Measurements from ENCODE around the gene IFNA10.
"Not testable (repeated sequence)": the region's sequence is repeated elsewhere in the genome, so short reads cannot be mapped to it uniquely, and the experiment has no call there.

IFNA10 gene

GRCh38 chr9:21207043-21207442 is at the start of gene IFNA10:
IFNA10 (minus strand) TSS chr9:21207143; CDS start chr9:21207097, 46 bp downstream.
- DNase-seq = not testable (repeated sequence)

GRCh38 chr9:21255538-21256212 is 48.7 kb upstream of the IFNA10 start:
- DNase-seq = no peak

- DNase-seq = peak; percentile 19
These were observed 46.0 kb upstream of the IFNA10 start for GRCh38 chr9:21252721-21253547.

- DNase-seq = no peak
These were observed 44.7 kb upstream of the IFNA10 start for GRCh38 chr9:21251638-21252037.

- no peak for DNase-seq
These were observed 44.2 kb upstream of the IFNA10 start for GRCh38 chr9:21251190-21251589.

- no peak for DNase-seq
These were observed 37.9 kb upstream of the IFNA10 start for GRCh38 chr9:21244836-21245235.

GRCh38 chr9:21239911-21240310 is 33.0 kb upstream of the IFNA10 start, which contains the start of gene IFNA14:
IFNA14 (minus strand) TSS chr9:21240005; CDS start chr9:21239935, 70 bp downstream.
- no peak for DNase-seq

- DNase-seq = not testable (repeated sequence)
These were observed 29.4 kb upstream of the IFNA10 start for GRCh38 chr9:21236360-21236714.

- peak; percentile 3 for DNase-seq
These were observed 28.8 kb upstream of the IFNA10 start for GRCh38 chr9:21235468-21236359.

- no peak for DNase-seq
These were observed 27.3 kb upstream of the IFNA10 start for GRCh38 chr9:21234153-21234687.

GRCh38 chr9:21233258-21233657 is 26.3 kb upstream of the IFNA10 start:
- DNase-seq = no peak

GRCh38 chr9:21228122-21228521 is 21.2 kb upstream of the IFNA10 start, which contains the start of gene IFNA17:
IFNA17 (minus strand) TSS chr9:21228222; CDS start chr9:21228173, 49 bp downstream.
- DNase-seq = no peak

GRCh38 chr9:21217211-21217610 is 10.3 kb upstream of the IFNA10 start, which contains the start of gene IFNA16:
IFNA16 (minus strand) TSS chr9:21217311; CDS start chr9:21217305, 6 bp downstream.
- not testable (repeated sequence) for DNase-seq

- not testable (repeated sequence) for DNase-seq
These were observed 6.7 kb upstream of the IFNA10 start for GRCh38 chr9:21213411-21214326.

GRCh38 chr9:21212160-21212559 is 5.2 kb upstream of the IFNA10 start:
- DNase-seq = not testable (repeated sequence)

GRCh38 chr9:21210782-21211181 is 3.8 kb upstream of the IFNA10 start:
- DNase-seq = not testable (repeated sequence)

- DNase-seq = no peak
These were observed 3.4 kb upstream of the IFNA10 start for GRCh38 chr9:21210311-21210710.

GRCh38 chr9:21205204-21205603 is 1.7 kb downstream of the IFNA10 start:
- no peak for DNase-seq

- DNase-seq = not testable (repeated sequence)
These were observed 4.8 kb downstream of the IFNA10 start, which contains the start of gene IFNA7 for GRCh38 chr9:21202105-21202504. IFNA7 (minus strand) TSS chr9:21202205; CDS start chr9:21202165, 40 bp downstream.

- not testable (repeated sequence) for DNase-seq
These were observed 11.8 kb downstream of the IFNA10 start for GRCh38 chr9:21194867-21195776.
